ENCODE measurements around the gene HNRNPR. TPM values are rescaled to one million over a fixed set of nuclear protein-coding genes. Genes with fewer than 3 reads are reported as not detected.

HNRNPR gene
- total and polyA plus RNA-seq, 9 of the 15 experiments (the other 6 are each of a cell fraction or from before 2014, with no cell fraction given): 80.9 to 372 (median 301) TPM

DNA sequence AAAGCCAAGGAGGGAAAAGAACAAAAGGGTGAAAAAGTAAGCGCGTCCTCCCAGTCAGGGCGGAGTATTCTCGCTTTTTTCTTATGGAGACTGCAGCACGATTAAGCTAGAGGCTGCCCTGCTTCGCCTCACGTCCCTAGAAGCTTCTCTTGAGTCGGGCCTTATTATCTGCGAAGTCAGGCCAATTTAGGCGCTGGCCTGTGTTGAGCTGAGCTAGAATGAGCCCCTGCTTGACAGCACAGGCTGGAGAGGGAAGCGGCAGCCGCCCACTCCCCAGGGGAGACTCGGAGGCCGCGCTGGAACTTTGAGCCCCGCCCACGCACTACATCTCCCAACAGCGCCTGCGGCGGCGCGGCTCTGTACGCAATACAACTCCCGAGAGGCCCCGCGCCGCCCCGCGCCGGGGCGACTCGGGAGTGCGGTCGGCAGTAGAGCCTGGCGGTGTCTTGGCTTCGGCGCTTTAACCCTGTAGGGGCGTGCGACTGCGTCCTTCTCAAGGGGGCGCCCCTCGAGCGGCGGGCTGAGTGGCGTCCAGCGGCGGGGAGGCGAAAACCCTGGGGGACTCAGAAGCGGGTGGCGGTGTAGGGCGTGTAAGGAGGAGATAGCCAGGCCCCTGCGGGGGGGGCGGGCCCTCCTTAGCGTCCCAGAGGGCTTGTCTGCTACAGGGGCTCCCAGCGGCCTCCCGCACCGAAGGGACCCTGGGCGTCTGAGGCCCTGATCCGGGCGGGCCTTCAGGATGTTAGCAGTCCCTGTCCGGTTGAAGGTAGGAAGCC is 24.7 kb upstream of the HNRNPR start (continued):
- TF ChIP-seq, protein P1, sequence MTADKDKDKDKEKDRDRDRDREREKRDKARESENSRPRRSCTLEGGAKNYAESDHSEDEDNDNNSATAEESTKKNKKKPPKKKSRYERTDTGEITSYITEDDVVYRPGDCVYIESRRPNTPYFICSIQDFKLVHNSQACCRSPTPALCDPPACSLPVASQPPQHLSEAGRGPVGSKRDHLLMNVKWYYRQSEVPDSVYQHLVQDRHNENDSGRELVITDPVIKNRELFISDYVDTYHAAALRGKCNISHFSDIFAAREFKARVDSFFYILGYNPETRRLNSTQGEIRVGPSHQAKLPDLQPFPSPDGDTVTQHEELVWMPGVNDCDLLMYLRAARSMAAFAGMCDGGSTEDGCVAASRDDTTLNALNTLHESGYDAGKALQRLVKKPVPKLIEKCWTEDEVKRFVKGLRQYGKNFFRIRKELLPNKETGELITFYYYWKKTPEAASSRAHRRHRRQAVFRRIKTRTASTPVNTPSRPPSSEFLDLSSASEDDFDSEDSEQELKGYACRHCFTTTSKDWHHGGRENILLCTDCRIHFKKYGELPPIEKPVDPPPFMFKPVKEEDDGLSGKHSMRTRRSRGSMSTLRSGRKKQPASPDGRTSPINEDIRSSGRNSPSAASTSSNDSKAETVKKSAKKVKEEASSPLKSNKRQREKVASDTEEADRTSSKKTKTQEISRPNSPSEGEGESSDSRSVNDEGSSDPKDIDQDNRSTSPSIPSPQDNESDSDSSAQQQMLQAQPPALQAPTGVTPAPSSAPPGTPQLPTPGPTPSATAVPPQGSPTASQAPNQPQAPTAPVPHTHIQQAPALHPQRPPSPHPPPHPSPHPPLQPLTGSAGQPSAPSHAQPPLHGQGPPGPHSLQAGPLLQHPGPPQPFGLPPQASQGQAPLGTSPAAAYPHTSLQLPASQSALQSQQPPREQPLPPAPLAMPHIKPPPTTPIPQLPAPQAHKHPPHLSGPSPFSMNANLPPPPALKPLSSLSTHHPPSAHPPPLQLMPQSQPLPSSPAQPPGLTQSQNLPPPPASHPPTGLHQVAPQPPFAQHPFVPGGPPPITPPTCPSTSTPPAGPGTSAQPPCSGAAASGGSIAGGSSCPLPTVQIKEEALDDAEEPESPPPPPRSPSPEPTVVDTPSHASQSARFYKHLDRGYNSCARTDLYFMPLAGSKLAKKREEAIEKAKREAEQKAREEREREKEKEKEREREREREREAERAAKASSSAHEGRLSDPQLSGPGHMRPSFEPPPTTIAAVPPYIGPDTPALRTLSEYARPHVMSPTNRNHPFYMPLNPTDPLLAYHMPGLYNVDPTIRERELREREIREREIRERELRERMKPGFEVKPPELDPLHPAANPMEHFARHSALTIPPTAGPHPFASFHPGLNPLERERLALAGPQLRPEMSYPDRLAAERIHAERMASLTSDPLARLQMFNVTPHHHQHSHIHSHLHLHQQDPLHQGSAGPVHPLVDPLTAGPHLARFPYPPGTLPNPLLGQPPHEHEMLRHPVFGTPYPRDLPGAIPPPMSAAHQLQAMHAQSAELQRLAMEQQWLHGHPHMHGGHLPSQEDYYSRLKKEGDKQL (CRISPR knock-in tag; IDR thresholded peaks at IDR 0.05; ENCODE audit: borderline replicate concordance): no peak
- TF ChIP-seq, protein P2, sequence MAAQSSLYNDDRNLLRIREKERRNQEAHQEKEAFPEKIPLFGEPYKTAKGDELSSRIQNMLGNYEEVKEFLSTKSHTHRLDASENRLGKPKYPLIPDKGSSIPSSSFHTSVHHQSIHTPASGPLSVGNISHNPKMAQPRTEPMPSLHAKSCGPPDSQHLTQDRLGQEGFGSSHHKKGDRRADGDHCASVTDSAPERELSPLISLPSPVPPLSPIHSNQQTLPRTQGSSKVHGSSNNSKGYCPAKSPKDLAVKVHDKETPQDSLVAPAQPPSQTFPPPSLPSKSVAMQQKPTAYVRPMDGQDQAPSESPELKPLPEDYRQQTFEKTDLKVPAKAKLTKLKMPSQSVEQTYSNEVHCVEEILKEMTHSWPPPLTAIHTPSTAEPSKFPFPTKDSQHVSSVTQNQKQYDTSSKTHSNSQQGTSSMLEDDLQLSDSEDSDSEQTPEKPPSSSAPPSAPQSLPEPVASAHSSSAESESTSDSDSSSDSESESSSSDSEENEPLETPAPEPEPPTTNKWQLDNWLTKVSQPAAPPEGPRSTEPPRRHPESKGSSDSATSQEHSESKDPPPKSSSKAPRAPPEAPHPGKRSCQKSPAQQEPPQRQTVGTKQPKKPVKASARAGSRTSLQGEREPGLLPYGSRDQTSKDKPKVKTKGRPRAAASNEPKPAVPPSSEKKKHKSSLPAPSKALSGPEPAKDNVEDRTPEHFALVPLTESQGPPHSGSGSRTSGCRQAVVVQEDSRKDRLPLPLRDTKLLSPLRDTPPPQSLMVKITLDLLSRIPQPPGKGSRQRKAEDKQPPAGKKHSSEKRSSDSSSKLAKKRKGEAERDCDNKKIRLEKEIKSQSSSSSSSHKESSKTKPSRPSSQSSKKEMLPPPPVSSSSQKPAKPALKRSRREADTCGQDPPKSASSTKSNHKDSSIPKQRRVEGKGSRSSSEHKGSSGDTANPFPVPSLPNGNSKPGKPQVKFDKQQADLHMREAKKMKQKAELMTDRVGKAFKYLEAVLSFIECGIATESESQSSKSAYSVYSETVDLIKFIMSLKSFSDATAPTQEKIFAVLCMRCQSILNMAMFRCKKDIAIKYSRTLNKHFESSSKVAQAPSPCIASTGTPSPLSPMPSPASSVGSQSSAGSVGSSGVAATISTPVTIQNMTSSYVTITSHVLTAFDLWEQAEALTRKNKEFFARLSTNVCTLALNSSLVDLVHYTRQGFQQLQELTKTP (IDR thresholded peaks at IDR 0.05; ENCODE audit: low read depth in 1 of 2, partially characterized antibody in 2 of 2): peak in 1 of 2 experiments; percentile 97
- TF ChIP-seq HDGF (IDR thresholded peaks at IDR 0.05): no peak
- TF ChIP-seq SOX6 (IDR thresholded peaks at IDR 0.05): peak; percentile 67; the same call in 1 of the 2 replicates
- 0 out of 2 replicates have a peak, but pooled peaks have one; percentile 34 for TF ChIP-seq ZNF384 (IDR thresholded peaks at IDR 0.05; ENCODE audit: low read depth, low read length)
- peak; percentile 56 for TF ChIP-seq CBFA2T3 (IDR thresholded peaks at IDR 0.05)
- peak; percentile 70 for TF ChIP-seq ELF1 (tag; IDR thresholded peaks at IDR 0.05)
- TF ChIP-seq SAP30 (IDR thresholded peaks at IDR 0.05; ENCODE audit: borderline replicate concordance, insufficient read depth, low read depth, low read length, poor library complexity, severe bottlenecking): peak; percentile 69
- TF ChIP-seq ZNF174 (CRISPR knock-in tag; IDR thresholded peaks at IDR 0.05): no peak
- peak; percentile 86 for TF ChIP-seq EP400 (IDR thresholded peaks at IDR 0.05)
- 0 out of 2 replicates have a peak, but pooled peaks have one; percentile 58 for TF ChIP-seq ZNF75A (CRISPR knock-in tag; IDR thresholded peaks at IDR 0.05)
- TF ChIP-seq CXXC5 (CRISPR knock-in tag; IDR thresholded peaks at IDR 0.05): peak; percentile 96
- 0 out of 2 replicates have a peak, but pooled peaks have one; percentile 64 for TF ChIP-seq ZC3H4 (CRISPR knock-in tag; IDR thresholded peaks at IDR 0.05; ENCODE audit: borderline replicate concordance)

Measured in K562 (cell line).